Measurements from ENCODE around the gene SMYD3.
A peak's percentile ranks its signal among the peaks of the same experiment; 100 is the strongest.
"Not testable (repeated sequence)": the region's sequence is repeated elsewhere in the genome, so short reads cannot be mapped to it uniquely, and the experiment has no call there.

Gene SMYD3

GRCh38 chr1:245823408-245824147 lies 683.5 kb downstream of the SMYD3 start:
- Histone ChIP-seq H3K27me3 (ENCODE audit: insufficient read depth, insufficient read length) (no peaks in the 10 kb centered on the region), H3K9me3 (ENCODE audit: insufficient read depth, low read length) (peaks cover 8% of the 10 kb centered on the region; the same call in 1 of the 2 replicates), H3K36me3 (ENCODE audit: insufficient read depth, insufficient read length, low read length) (no peaks in the 10 kb centered on the region), H3K9ac (ENCODE audit: insufficient read length, low read depth) (no peak overlapping the region), H3K4me3 (ENCODE audit: insufficient read length, low read depth) (no peak overlapping the region), H3K4me1 (ENCODE audit: insufficient read depth, insufficient read length) (no peaks in the 10 kb centered on the region)
- TF ChIP-seq ZNF274 (IDR thresholded peaks at IDR 0.05; ENCODE audit: low read depth, low read length) (no peak), SUZ12 (IDR thresholded peaks at IDR 0.05; ENCODE audit: extremely low read depth, insufficient read depth, insufficient read length) (no peak), YY1 (IDR thresholded peaks at IDR 0.05; ENCODE audit: insufficient read depth, insufficient read length) (no peak)
- no peak for DNase-seq (ENCODE audit: low read depth, low spot score)

GRCh38 chr1:245822996-245823395 lies 684.1 kb downstream of the SMYD3 start:
- no peaks in the 10 kb centered on the region for H3K36me3 ChIP-seq (ENCODE audit: insufficient read depth, insufficient read length, low read length)
- TF ChIP-seq ZNF274 (IDR thresholded peaks at IDR 0.05; ENCODE audit: low read depth, low read length): no peak
- no peak for TF ChIP-seq YY1 (IDR thresholded peaks at IDR 0.05; ENCODE audit: insufficient read depth, insufficient read length)
- TF ChIP-seq SUZ12 (IDR thresholded peaks at IDR 0.05; ENCODE audit: extremely low read depth, insufficient read depth, insufficient read length): no peak
- no peaks in the 10 kb centered on the region for H3K27me3 ChIP-seq (ENCODE audit: insufficient read depth, insufficient read length)
- H3K4me3 ChIP-seq (ENCODE audit: insufficient read length, low read depth): no peak overlapping the region
- no peaks in the 10 kb centered on the region for H3K4me1 ChIP-seq (ENCODE audit: insufficient read depth, insufficient read length)
- peaks cover 8% of the 10 kb centered on the region; the same call in 1 of the 2 replicates for H3K9me3 ChIP-seq (ENCODE audit: insufficient read depth, low read length)
- H3K9ac ChIP-seq (ENCODE audit: insufficient read length, low read depth): no peak overlapping the region
- DNase-seq (ENCODE audit: low read depth, low spot score): no peak

- not testable (repeated sequence) for H3K27me3 ChIP-seq (ENCODE audit: insufficient read depth, insufficient read length); H3K9ac ChIP-seq (ENCODE audit: insufficient read length, low read depth); H3K4me1 ChIP-seq (ENCODE audit: insufficient read depth, insufficient read length); DNase-seq (ENCODE audit: low read depth, low spot score); H3K4me3 ChIP-seq (ENCODE audit: insufficient read length, low read depth); H3K36me3 ChIP-seq (ENCODE audit: insufficient read depth, insufficient read length, low read length); H3K9me3 ChIP-seq (ENCODE audit: insufficient read depth, low read length)
Observed at GRCh38 chr1:245818363-245818762, 688.7 kb downstream of the SMYD3 start.

GRCh38 chr1:245816496-245816895 lies 690.6 kb downstream of the SMYD3 start:
- H3K9ac ChIP-seq (ENCODE audit: insufficient read length, low read depth); H3K36me3 ChIP-seq (ENCODE audit: insufficient read depth, insufficient read length, low read length); DNase-seq (ENCODE audit: low read depth, low spot score); H3K27me3 ChIP-seq (ENCODE audit: insufficient read depth, insufficient read length); H3K9me3 ChIP-seq (ENCODE audit: insufficient read depth, low read length); H3K4me1 ChIP-seq (ENCODE audit: insufficient read depth, insufficient read length): not testable (repeated sequence)
- peak overlapping the region; percentile 9 for H3K4me3 ChIP-seq (ENCODE audit: insufficient read length, low read depth)

- H3K27me3 ChIP-seq (ENCODE audit: insufficient read depth, insufficient read length): no peaks in the 10 kb centered on the region
- peaks cover 9% of the 10 kb centered on the region; the same call in 1 of the 2 replicates for H3K9me3 ChIP-seq (ENCODE audit: insufficient read depth, low read length)
- H3K36me3 ChIP-seq (ENCODE audit: insufficient read depth, insufficient read length, low read length): no peaks in the 10 kb centered on the region
- H3K9ac ChIP-seq (ENCODE audit: insufficient read length, low read depth): no peak overlapping the region
- DNase-seq (ENCODE audit: low read depth, low spot score): no peak
- TF ChIP-seq YY1 (IDR thresholded peaks at IDR 0.05; ENCODE audit: insufficient read depth, insufficient read length): no peak
- TF ChIP-seq ZNF274 (IDR thresholded peaks at IDR 0.05; ENCODE audit: low read depth, low read length): no peak
- TF ChIP-seq SUZ12 (IDR thresholded peaks at IDR 0.05; ENCODE audit: extremely low read depth, insufficient read depth, insufficient read length): no peak
- H3K4me1 ChIP-seq (ENCODE audit: insufficient read depth, insufficient read length): peaks cover 2% of the 10 kb centered on the region
- H3K4me3 ChIP-seq (ENCODE audit: insufficient read length, low read depth): no peak overlapping the region
Observed at GRCh38 chr1:245814651-245815050, 692.4 kb downstream of the SMYD3 start.

GRCh38 chr1:245812278-245812677 lies 694.8 kb downstream of the SMYD3 start:
- no peak for TF ChIP-seq YY1 (IDR thresholded peaks at IDR 0.05; ENCODE audit: insufficient read depth, insufficient read length)
- TF ChIP-seq ZNF274 (IDR thresholded peaks at IDR 0.05; ENCODE audit: low read depth, low read length): no peak
- no peak for TF ChIP-seq SUZ12 (IDR thresholded peaks at IDR 0.05; ENCODE audit: extremely low read depth, insufficient read depth, insufficient read length)
- DNase-seq (ENCODE audit: low read depth, low spot score): no peak
- H3K9ac ChIP-seq (ENCODE audit: insufficient read length, low read depth): no peak overlapping the region
- H3K27me3 ChIP-seq (ENCODE audit: insufficient read depth, insufficient read length): no peaks in the 10 kb centered on the region
- H3K4me3 ChIP-seq (ENCODE audit: insufficient read length, low read depth): no peak overlapping the region
- no peaks in the 10 kb centered on the region for H3K36me3 ChIP-seq (ENCODE audit: insufficient read depth, insufficient read length, low read length)
- peaks cover 2% of the 10 kb centered on the region for H3K4me1 ChIP-seq (ENCODE audit: insufficient read depth, insufficient read length)
- H3K9me3 ChIP-seq (ENCODE audit: insufficient read depth, low read length): peaks cover 9% of the 10 kb centered on the region; the same call in 1 of the 2 replicates

- no peak overlapping the region for H3K9ac ChIP-seq (ENCODE audit: insufficient read length, low read depth)
- no peaks in the 10 kb centered on the region for H3K27me3 ChIP-seq (ENCODE audit: insufficient read depth, insufficient read length)
- no peak for DNase-seq (ENCODE audit: low read depth, low spot score)
- peaks cover 2% of the 10 kb centered on the region for H3K4me1 ChIP-seq (ENCODE audit: insufficient read depth, insufficient read length)
- TF ChIP-seq ZNF274 (IDR thresholded peaks at IDR 0.05; ENCODE audit: low read depth, low read length) (no peak), SUZ12 (IDR thresholded peaks at IDR 0.05; ENCODE audit: extremely low read depth, insufficient read depth, insufficient read length) (no peak), YY1 (IDR thresholded peaks at IDR 0.05; ENCODE audit: insufficient read depth, insufficient read length) (no peak)
- no peaks in the 10 kb centered on the region for H3K36me3 ChIP-seq (ENCODE audit: insufficient read depth, insufficient read length, low read length)
- peaks cover 4% of the 10 kb centered on the region; the same call in 1 of the 2 replicates for H3K9me3 ChIP-seq (ENCODE audit: insufficient read depth, low read length)
- H3K4me3 ChIP-seq (ENCODE audit: insufficient read length, low read depth): no peak overlapping the region
Observed at GRCh38 chr1:245810789-245811337, 696.2 kb downstream of the SMYD3 start.
